Hepatic stellate cell (primary cell): ENCODE measurements around the gene FGFRL1.

Source experiments
- DNase-seq: peaks from one replicate; pipeline ENCODE4 v3.0.0; 2011; ENCODE audit warnings: low spot score

The FGFRL1 gene

DNA sequence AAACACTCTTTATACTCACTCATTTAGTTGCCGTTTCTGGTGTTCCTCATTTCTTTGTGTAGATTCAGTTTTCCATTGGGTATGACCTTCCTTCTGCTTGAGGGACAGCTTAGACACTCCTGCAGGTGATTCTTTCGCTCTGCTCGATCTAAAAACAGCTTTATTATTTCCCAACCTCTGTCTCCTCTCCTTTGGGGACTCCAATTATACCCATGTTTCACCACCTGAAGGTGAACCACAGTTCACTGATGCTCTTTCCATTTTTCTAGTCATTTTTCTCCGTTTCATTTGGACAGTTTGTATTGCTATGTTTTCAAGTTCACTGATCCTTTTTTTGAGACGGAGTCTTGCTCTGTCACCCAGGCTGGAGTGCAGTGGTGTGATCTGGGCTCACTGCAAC is 4.6 kb upstream of the FGFRL1 start:
- DNase-seq: no peak

DNA sequence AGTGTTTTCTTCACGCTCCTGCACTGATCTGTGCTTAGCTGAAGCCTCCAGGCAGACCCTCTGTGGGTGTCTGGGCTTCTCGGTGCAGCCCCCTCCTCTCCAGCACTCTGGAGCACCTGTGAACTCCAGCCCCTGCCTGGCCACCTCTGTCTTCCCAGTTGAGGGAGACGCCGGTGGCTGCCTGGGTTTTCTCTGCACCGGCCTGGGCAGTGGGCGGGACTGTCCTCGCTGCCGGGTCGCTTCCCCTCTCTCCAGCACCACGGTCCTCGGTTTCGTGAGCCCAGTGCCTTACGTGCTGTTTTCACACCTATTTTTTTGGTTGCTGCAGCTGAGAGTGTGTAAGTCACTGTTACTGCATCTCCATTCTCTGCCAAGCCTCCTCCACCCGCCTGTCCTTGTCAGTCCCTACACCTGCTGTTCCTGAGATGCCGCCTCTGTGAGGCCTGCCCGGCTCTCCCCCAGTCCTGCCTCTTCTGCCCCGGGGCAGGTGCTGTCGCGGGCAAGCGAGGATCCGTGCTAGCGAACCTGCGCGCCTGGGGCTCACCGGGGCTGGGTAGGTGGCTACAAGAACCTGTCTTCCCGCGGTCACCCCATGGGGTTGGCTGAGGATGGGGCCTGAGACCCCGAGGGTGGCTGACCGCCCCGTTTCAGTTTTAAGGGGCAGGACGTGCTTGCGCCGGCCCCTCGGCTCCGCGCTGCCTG is 2.4 kb upstream of the FGFRL1 start:
- no peak for DNase-seq

DNA sequence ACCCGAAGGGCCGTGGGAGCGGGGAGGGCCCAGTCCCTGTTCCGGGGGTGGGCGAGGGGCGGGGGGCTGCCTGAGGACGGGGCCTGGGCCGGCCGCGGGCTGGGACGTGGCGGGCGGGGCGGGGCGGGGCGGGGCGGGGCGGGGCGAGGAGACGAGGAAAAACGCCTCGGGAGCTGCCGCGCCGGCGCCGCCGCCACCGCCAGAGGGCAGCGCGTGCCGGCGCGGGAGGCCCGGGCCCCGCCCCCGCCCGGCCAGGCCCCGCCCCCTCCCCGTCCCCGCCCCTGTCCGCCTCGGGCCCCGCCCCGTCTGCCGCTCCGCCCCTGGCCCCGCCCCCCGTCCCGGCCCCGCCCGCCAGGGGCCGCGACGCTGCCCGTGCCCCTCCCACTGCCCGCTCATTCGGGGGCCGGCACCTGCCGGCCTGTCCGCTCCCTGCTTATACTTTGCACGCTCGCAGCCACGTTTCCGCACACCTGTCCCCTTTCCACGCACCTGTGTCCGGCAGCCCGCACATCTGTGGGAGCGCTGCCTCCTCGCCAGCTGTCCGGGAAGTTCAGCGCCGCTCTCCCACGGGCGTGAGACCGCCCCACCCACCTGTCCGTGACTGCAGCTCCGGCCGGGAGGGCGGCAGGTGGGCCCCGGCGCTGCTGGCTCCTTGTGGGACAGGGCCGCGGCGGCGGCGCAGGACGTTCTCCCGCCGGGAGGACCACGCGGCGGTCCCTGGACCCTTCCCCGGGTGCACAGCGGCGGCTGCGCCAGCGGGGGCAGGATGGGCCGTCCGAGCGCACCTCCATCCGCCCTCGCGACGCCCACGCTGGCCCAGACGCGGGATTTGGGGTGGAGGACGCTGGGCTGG is 1.7 kb upstream of the FGFRL1 start:
- DNase-seq: peak; percentile 77

DNA sequence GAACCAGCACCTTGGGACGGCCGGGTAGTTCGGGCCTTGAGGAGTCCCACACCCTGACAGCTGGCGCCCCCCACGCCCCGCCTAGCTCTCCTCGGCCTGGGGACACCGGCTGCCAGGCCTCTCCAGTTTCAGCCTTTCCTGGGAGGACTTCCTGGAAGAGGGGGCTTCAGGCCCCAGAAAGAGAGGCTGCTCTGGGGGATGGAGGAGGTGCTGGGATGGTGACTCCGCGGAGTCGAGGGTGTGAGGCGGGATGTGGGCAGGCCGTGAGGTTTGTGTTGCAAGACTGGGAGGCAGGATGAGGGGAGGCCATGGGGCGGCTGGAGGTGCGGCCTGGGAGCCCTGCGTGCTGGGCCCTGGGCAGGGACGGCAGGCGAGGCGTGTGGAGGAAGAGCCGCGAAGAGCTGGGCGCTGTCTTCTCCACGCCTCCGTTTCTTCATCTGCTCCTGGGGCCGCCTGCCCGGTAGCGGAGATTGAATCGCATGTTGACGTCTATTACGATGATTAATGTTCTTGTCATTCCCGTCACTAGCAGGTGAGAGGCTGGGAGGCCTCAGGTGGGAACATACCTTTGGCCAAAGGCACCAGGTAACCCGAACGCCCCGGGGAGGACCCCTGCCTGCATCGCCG is 918 bp upstream of the FGFRL1 start:
- peak; percentile 83 for DNase-seq

DNA sequence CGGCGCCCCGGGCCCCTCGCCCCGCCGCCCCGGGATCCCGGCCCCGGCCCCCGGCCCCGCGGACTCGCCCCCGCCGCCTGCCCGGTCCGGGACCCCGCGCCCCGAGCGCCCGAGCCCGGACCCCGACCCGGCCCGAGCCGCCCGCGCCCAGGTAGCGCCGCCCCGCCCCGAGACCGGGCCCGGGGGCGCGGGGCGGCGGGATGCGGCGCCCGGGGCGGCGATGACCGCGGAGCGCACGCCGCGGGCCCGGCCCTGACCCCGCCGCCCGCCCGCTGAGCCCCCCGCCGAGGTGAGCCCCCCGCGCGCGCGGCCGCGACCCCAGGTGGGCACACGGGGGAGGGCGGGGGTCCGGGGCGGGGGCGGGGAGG is 224 bp downstream of the FGFRL1 start:
- DNase-seq: no peak

DNA sequence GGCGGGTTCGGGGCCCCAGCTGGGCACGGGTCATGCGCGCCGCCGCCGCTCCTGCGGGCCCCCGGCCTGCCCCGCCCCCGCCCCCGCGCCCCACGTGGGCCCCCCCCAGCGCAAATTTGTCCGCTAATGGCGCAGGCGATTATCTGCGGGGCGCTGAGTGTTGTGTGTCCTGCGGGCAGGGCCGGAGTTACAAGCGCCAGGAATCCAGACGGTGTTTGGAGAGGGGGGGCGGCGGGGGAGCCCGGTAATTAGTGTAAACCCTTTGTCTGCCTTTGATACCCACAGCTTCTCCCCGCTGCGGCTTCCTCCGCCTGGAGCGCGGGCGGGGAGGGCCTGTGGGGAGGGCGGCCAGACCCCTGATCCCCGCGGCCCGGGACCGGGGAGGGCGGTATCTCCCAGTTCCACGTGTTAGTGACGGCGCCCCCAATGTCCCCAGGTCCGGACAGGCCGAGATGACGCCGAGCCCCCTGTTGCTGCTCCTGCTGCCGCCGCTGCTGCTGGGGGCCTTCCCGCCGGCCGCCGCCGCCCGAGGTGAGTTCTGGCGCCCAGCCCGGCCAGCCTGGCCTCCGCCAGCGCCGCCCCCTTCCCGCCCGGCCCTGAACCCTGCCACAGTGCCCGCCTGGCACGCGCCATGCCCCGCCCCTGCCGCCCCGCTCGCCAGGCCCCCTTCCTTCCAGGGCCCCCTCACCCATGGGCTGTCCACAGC is 761 bp downstream of the FGFRL1 start:
- DNase-seq: no peak

DNA sequence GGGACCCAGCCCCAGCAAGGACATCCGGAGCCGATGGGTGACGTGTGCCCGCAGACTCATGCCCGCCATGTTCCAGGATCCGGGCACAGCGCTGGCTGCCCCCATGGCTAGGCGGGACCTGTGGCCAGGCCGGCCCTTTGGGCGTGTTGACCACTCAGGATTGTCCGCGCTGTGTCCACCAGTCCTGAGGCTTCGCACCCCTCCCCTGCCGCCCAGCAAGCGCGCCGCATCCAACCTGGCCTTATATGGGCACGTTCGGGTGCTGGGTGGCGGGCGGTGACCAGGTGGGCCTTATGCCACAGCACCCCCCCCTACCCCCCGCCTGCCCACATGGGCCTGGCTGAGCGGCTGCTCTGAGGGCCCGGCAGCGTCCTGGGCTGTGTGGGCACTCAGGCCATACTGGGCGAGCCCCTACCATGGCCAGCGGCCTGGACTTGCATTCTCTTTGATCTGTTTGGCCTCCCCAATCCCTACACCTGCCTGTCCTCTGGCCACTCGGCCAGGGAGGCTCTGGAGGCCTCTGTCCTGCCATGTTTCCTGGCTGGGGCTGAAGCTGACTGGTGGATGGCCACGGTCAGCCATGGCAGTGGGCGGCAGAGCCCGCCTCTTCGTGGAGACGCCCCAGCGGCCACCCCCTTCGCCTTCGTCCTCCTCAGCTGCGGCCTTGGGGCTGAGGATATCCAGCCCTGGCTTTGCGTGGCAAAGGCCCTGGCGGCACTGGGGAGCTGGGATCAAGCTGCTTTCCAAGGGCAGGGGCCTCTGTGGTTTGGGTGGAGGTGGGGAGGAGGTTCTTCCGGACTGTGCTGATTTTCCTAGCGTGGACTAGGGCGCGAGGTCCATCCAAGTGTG is 2.0 kb downstream of the FGFRL1 start:
- no peak for DNase-seq

DNA sequence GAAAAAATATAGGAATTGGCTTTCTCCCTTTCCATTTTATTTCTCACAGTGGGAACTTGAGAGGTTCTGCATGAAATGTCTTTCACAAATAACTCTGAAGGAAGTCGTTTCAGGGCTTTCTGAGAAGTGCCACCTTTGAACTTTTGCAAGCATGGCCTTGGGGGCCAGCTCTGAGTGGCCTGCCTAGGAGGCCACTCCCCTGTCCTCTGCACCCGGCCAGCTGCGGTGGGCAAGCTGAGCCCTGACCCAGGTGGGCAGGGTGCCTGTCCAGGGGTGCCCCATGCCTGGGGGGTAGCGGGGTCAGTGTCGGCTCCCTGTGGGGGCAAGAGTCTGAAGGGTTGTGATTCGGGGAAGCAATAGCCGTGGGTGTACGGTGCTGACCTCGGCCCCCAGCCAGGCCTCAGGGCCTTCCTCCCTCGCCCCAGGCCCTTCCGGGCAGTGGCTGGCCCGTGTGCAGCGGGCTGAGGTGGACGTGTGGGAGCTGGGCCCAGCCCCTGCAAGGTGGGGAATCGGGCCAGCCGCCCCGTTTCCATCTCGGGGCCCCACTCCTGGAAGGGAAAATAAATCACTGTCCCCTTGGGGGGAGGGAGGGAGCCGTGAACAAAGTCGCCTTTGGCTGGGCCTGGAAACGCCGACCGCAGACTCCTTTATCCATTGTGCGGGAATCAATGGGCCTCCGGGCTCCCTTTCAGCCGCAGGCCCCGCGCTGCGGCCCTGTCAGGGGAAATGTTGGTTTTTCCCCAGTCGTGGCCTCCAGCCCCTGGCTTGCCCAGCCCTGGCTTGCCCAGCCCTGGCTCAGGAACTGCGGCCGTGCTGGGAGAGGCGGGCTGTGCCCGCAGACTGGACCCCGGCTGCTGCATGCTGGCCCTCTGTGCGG is 3.1 kb downstream of the FGFRL1 start:
- DNase-seq: no peak

DNA sequence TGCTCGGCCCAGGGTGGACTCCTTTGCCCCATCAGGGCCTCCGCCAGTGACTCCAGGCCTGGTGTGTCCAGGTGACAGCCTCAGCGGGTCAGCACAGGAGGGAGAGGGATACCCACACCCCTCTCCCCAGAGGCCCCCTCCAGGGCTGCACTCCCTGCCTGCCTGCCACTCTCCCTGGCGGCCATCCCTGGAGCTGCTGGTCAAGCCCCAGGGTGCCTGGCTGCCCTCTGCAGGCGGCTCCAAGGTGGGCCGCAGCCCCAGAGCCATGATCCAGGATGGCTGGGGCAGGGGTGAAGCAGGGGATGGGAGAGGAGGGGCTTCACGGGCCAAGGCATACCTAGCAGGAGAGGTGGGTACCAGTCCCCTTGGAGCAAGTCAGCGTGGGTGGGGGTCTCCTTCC is 3.8 kb downstream of the FGFRL1 start:
- no peak for DNase-seq

DNA sequence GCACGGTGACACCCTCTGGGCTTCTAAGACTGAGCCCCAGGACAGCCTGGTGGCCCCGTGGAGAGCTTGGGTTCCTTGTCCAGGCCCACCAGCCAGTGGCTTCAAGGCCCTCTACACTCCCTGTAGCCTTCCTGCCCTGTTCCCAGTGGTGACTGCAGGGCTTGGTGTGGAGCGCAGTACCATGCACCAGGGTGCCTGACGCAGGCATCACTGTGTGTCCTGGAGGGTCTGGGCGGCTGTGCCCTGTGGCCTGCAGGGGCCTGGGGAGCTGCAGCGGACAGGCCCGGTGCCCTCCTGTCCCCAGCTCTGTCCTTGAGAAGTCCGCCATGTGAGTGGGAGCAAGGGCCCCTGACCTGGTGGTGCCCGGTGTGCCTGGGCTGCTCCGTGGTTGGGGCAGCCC is 4.3 kb downstream of the FGFRL1 start:
- DNase-seq: no peak

DNA sequence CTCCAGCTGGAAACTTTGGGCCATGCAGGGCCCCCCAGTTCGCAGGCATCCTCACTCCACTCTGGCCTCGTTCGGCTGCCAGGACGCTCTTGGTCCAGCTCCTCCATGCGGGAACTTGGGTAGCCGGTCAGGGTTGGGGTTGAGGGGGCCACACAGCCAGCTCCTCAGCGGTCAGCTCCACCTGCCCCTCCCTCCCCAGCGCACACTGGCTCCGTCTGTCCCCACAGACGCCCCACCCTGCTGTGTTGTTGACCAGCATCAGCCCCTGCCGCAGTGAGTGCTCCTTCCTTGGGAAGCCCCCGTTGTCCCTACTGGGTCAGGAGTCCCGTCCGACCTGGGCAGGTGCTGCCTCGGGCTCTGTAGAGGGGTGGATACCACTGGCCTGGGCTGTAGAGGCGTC is 5.8 kb downstream of the FGFRL1 start:
- DNase-seq: no peak

DNA sequence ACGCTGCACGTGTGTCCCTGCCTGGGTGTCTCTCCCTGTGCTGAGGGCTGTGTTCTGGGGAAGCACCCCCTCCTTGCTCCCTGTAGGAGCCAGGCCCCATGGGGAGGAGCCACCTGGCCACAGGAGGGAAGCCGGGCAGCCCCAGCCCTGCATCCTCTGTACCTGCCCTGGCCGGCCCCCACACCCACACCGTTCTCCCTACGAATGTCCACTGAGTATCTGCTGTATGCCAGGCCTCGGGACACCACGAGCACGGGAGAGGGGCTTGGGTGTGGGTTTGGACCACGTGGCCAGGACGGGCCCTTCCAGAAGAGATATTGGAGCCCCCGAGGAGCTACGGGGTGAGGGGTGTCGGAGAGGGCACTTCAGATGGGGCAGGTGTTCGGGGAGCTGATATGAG is 6.3 kb downstream of the FGFRL1 start:
- DNase-seq: no peak

DNA sequence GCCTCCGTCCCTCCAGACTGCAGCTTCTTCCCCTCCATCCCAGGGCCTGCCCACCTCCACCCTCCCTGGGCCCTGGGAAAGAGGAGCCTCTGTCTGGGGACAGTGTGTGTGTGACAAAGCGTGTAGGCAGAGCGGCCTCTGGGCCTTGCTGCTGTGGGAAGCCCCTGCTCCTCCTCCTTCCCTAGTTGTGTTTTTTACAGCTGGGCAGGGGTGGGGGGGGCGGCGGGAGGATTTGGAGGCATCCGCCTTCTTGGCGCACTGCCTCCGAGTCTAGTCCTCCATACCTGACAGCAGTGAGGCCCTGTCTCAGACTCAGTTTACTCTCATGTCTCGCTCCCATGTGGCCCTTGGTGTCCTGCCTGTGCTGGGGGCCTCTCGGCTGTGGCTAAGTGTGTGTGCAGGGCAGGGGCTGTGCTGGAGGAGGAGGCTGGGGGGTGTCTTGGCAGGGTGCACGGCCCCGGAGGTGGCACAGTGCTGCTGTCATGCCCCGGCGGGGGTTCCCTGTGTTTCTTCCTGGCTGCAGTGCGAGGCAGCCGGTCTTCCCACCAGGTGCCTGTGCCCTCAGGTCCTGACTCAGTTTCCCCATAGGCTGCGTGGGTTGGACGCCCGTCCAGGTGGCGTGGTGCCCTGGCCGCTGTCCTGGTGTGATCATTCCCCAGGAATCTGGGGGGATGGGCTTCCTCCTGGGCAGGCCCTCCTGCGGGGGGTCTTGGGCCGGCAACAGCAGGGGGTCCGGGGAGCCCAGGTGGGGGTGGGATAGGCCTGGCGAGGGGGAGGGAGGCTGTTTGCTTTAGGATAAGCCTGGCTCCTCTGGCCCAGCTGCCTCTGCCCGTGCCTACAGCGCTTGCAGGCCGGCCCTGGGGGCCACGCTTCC is 7.0 kb downstream of the FGFRL1 start:
- DNase-seq: no peak

DNA sequence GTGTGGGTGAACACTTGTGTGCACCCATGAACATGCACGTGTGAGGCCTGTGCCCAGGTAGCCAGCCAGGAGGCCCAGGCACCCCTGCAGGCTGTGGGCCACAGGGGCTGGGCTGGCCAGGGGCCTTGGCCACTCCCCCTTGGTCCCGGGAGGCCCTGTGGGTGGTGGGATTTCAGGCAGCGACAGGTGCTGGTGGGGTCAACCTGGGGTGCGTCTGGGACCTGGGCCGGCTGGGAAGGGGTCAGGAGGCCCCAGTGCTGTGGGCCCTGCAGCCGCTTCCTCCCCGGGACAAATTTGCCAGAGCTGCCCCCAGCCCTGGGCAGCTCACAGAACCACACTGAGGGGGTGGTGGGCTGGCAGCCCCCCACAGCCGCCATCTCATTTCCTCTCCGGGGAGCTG is 7.9 kb downstream of the FGFRL1 start:
- DNase-seq: no peak

DNA sequence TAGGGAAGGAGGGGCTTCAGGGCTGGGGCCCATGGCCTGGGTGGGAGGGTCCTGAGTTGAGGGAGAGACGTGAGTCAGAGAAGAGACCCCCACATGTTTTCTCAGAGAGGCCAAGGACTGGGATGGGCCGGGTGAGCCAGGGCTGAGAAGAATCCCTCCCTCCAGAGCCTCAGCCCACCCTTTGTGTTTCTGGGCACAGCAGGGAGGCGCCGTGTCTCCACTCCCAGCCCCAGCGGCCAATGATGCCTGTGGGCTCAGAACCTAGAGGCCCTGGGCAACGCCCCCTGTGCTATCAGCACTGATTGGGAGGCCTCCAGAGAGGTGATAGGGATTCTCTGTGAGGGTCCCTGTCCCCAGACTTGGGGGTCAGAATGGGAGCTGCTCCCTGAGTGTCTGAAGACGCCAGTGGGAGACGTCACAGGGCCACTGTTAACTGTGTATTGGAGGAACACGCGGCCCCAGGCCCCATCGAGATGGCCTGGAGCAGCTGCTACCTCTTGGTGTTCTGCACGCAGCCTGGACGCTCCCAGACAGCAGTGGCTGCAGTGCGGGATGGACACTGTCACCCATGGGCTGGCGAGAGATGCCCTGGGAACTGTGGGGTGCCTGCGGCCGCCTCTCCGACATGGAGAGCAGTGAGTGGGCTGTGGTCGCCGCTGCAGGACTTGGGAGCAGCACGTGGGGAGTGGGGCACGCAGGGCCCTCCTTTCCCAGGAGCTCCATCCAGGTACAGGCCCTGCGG is 8.5 kb downstream of the FGFRL1 start:
- DNase-seq: no peak

DNA sequence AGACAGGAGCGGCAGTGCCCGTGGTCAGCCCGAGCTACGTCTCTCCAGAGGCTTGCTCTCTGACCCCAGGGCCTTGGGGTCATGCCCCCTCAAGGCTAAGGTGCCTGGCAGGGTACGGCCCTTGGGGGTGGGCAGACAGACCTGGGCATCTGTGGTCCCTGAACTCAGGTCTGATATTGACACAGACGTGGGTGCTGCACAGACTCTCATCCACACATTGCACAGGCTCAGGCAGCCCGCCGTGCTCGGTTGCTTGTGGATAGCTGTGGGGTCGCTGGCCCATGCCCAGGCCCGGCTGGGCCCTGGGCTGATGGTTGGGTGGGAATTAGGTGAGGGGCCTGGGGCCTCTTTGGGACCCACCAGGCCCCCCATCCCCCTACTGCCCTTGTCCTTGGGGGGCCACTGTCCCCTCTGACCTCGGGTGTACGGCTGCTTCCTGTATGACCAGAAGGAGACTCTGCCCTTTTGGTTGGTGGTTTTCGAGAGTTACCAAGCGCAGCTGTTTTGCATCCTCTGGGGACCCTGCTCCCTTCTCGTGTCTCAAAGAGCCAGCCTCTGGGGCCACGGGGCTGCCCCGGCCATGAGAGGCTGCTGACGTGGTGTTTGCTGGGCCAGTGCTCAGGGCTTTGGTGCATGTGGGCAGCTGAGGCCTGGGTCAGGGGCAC is 10.1 kb downstream of the FGFRL1 start:
- DNase-seq: no peak

DNA sequence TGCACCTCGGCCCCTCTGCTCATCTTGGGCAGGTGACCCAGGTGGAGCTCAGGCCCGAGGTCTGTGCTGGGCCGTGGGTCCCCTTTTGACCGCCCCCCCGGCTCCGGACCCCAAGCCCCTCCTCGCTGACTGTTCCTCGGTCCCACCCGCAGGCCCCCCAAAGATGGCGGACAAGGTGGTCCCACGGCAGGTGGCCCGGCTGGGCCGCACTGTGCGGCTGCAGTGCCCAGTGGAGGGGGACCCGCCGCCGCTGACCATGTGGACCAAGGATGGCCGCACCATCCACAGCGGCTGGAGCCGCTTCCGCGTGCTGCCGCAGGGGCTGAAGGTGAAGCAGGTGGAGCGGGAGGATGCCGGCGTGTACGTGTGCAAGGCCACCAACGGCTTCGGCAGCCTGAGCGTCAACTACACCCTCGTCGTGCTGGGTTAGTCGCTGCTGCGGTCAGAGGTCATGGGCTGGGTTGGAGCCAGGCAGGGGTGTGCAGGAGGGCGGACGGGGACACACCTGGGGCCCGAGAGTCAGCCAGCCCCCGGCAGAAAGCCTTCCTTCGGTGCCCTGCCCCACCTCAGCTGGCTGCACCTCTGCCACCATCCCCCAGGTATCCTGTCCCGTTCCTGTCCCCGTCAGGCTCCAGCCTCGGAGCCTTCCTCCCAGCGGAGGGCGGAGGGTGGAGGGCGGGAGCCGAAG is 10.8 kb downstream of the FGFRL1 start:
- DNase-seq: no peak

DNA sequence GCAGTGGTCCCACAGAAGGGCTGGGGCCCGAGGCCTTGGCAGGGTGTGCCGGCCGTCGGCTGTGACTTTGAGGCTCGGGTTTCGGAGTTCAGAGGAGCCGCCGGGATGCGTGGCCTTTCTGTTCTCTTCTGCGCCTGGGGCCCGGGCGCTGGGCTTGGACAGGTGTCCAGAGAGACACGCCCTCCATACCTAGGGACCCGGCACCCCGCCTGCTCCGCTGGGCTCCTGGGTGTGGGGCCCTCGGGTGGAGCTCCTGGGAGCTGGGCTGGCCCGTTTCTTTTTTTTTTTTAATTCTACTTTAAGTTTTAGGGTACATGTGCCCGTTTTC is 11.3 kb downstream of the FGFRL1 start:
- no peak for DNase-seq
